H9 (cell line): ENCODE measurements around the gene CNN3. TPM values are rescaled to one million over a fixed set of nuclear protein-coding genes. Genes with fewer than 3 reads are reported as not detected.

Source experiments
- DNase-seq: peaks from one replicate; pipeline ENCODE4 v3.0.0-alpha.2; 2017
- H2AFZ ChIP-seq: one replicate; pipeline ENCODE4 v1.6.1; 2013; ENCODE audit warnings: mild to moderate bottlenecking, low read length, control low read depth, moderate library complexity
- H2AK5ac ChIP-seq: 2 replicates; pipeline ENCODE4 v1.6.1; 2013; ENCODE audit warnings: low read length, control low read depth, mixed read lengths; ENCODE audit not compliant: insufficient read length
- H2BK120ac ChIP-seq: one replicate; pipeline ENCODE4 v1.6.1; 2013; ENCODE audit warnings: low read depth, mild to moderate bottlenecking, low read length, control low read depth, inconsistent platforms; ENCODE audit not compliant: poor library complexity, severe bottlenecking
- H2BK12ac ChIP-seq: 2 replicates; pipeline ENCODE4 v1.6.1; 2013; ENCODE audit warnings: low read length, control low read depth, mixed read lengths, low read depth; ENCODE audit not compliant: insufficient read length
- H2BK15ac ChIP-seq: 2 replicates; pipeline ENCODE4 v1.6.1; 2013; ENCODE audit warnings: low read depth, low read length, control low read depth
- H2BK20ac ChIP-seq: one replicate; pipeline ENCODE4 v1.6.1; 2013; ENCODE audit warnings: low read depth, mild to moderate bottlenecking, low read length, control low read depth, inconsistent platforms; ENCODE audit not compliant: poor library complexity, severe bottlenecking
- H2BK5ac ChIP-seq: 2 replicates; pipeline ENCODE4 v1.6.1; 2013; ENCODE audit warnings: low read length, control low read depth, mixed read lengths; ENCODE audit not compliant: insufficient read length
- H3K14ac ChIP-seq: 2 replicates; pipeline ENCODE4 v1.6.1; 2013; ENCODE audit warnings: low read length, control low read depth; ENCODE audit not compliant: insufficient read depth
- H3K18ac ChIP-seq: 2 replicates; pipeline ENCODE4 v1.6.1; 2013; ENCODE audit warnings: low read depth, mild to moderate bottlenecking, mixed read lengths, low read length, control low read depth; ENCODE audit not compliant: insufficient read length
- H3K23ac ChIP-seq: 2 replicates; pipeline ENCODE4 v1.6.1; 2013; ENCODE audit warnings: low read length, control low read depth, mixed read lengths, low read depth; ENCODE audit not compliant: insufficient read length
- H3K23me2 ChIP-seq: 2 replicates; pipeline ENCODE4 v1.6.1; 2013; ENCODE audit warnings: low read depth, mild to moderate bottlenecking, mixed read lengths, low read length, control low read depth; ENCODE audit not compliant: insufficient read length, poor library complexity, severe bottlenecking
- H3K27ac ChIP-seq: 2 replicates; pipeline ENCODE4 v1.5.1; 2013; ENCODE audit warnings: low read length, control low read depth, mixed read lengths, low read depth; ENCODE audit not compliant: insufficient read length
- H3K27me3 ChIP-seq: 2 replicates; pipeline ENCODE4 v1.6.1; 2013; ENCODE audit warnings: low read length, control low read depth, inconsistent platforms; ENCODE audit not compliant: insufficient read depth
- H3K4ac ChIP-seq: 2 replicates; pipeline ENCODE4 v1.6.1; 2013; ENCODE audit warnings: low read depth, mild to moderate bottlenecking, control low read depth, inconsistent platforms, low read length, moderate library complexity
- H3K4me1 ChIP-seq: 2 replicates; pipeline ENCODE4 v1.6.1; 2013; ENCODE audit warnings: low read length, control low read depth, inconsistent platforms; ENCODE audit not compliant: insufficient read depth
- H3K4me2 ChIP-seq: 2 replicates; pipeline ENCODE4 v1.6.1; 2013; ENCODE audit warnings: low read length, control low read depth, mixed read lengths; ENCODE audit not compliant: insufficient read length, insufficient read depth
- H3K56ac ChIP-seq: 2 replicates; pipeline ENCODE4 v1.6.1; 2013; ENCODE audit warnings: low read depth, mild to moderate bottlenecking, mixed read lengths, low read length, control low read depth; ENCODE audit not compliant: insufficient read length
- H3K79me1 ChIP-seq: 2 replicates; pipeline ENCODE4 v1.6.1; 2013; ENCODE audit warnings: low read depth, mild to moderate bottlenecking, moderate library complexity, low read length, control low read depth, inconsistent platforms; ENCODE audit not compliant: insufficient read depth, poor library complexity, severe bottlenecking
- H3K79me2 ChIP-seq: 2 replicates; pipeline ENCODE4 v1.6.1; 2013; ENCODE audit warnings: low read length, control low read depth, inconsistent platforms; ENCODE audit not compliant: insufficient read depth
- H3K9ac ChIP-seq: 2 replicates; pipeline ENCODE4 v1.6.1; 2013; ENCODE audit warnings: low read length, control low read depth, mixed read lengths; ENCODE audit not compliant: insufficient read length; ENCODE audit errors: extremely low read depth
- H3K9me3 ChIP-seq: one replicate; pipeline ENCODE4 v1.6.1; 2013; ENCODE audit warnings: low read depth, low read length, inconsistent platforms; ENCODE audit not compliant: control insufficient read depth
- H3T11ph ChIP-seq: one replicate; pipeline ENCODE4 v1.6.1; 2013; ENCODE audit warnings: mild to moderate bottlenecking, low read length, control low read depth, inconsistent platforms
- H4K20me1 ChIP-seq: one replicate; pipeline ENCODE4 v1.6.1; 2013; ENCODE audit not compliant: control insufficient read depth, insufficient read length, insufficient read depth
- H4K5ac ChIP-seq: 2 replicates; pipeline ENCODE4 v1.6.1; 2013; ENCODE audit warnings: low read depth, mild to moderate bottlenecking, mixed read lengths, low read length, control low read depth; ENCODE audit not compliant: insufficient read length
- H4K8ac ChIP-seq: replicated peaks from 2 replicates; pipeline ENCODE4 v1.6.1; 2013; ENCODE audit warnings: low read length, control low read depth, mixed read lengths, low read depth; ENCODE audit not compliant: insufficient read length
- H4K91ac ChIP-seq: 2 replicates; pipeline ENCODE4 v1.6.1; 2013; ENCODE audit warnings: low read depth, mild to moderate bottlenecking, moderate library complexity, mixed read lengths, low read length, control low read depth; ENCODE audit not compliant: insufficient read length
- H3K27ac Mint-ChIP-seq, 3 experiments: 2 replicates in 2 of 3; 3 replicates in 1 of 3; pipeline ENCODE4 v1.8.0; 2020 to 2021; ENCODE audit warnings: mixed read lengths in 3 of 3, mild to moderate bottlenecking in 1 of 3, moderate library complexity in 1 of 3
- H3K27me3 Mint-ChIP-seq: 2 replicates; pipeline ENCODE4 v1.8.0; 2021; ENCODE audit warnings: low read depth, mild to moderate bottlenecking, moderate library complexity, mixed read lengths
- H3K36me3 Mint-ChIP-seq, 3 experiments: 2 replicates in 2 of 3; 3 replicates in 1 of 3; pipeline ENCODE4 v1.8.0; 2020 to 2021; ENCODE audit warnings: low read depth in 3 of 3, mixed read lengths in 3 of 3; ENCODE audit not compliant: insufficient read depth in 1 of 3
- H3K4me1 Mint-ChIP-seq, 2 experiments: 2 replicates each; pipeline ENCODE4 v1.8.0; 2020; ENCODE audit warnings: mixed read lengths in 2 of 2
- H3K4me3 Mint-ChIP-seq, 2 experiments: 2 replicates in 1 of 2; 3 replicates in 1 of 2; pipeline ENCODE4 v1.8.0; 2020 to 2021; ENCODE audit warnings: mild to moderate bottlenecking in 2 of 2, mixed read lengths in 2 of 2, moderate library complexity in 1 of 2
- H3K9me3 Mint-ChIP-seq, 2 experiments: 2 replicates in 1 of 2; 3 replicates in 1 of 2; pipeline ENCODE4 v1.8.0; 2020; ENCODE audit warnings: mild to moderate bottlenecking in 2 of 2, mixed read lengths in 2 of 2, moderate library complexity in 1 of 2
- WGBS: extraction: QIAGEN DNeasy Blood & Tissue Kit; methylation state at CpG from one replicate; pipeline ENCODE4 v1.1.7; 2013; ENCODE audit warnings: missing lambda C conversion rate, low lambda C conversion rate, mixed read lengths; ENCODE audit not compliant: insufficient read length; ENCODE audit errors: extremely low coverage; 5-methylcytosine and 5-hydroxymethylcytosine counted together
- total RNA-seq: library from RNA; stranded (reverse); gene quantifications from 2 replicates; pipeline ENCODE4 v1.2.1, GENCODE V29; 2021
- TF ChIP-seq, protein P1 (sequence below): fragments of 200-600 bp; sonication (generic); conservative IDR thresholded peaks from 3 replicates; pipeline ENCODE4 v1.8.0; 2021; ENCODE audit warnings: antibody characterized with exemption, mild to moderate bottlenecking

The CNN3 gene
- total RNA-seq, 1 experiment from 2014 or later = 279 TPM

DNA sequence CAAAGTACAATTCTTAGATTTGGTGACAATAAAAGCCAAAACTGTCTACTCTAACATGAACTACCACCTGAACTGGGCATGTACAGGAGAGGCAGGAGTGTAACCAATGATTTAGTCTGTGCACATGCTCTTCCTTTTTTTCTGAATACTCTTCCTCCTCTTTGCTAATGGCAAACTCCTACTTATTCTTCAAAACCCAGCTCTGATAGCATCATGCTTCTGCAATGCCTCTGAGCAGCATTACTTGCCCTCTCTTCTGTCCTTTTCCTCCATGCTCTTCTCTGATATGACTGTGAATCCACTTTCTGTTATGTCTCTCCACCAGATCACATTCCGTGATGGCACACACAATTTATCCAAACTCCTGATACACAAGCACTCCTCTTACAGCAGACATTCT, 31.4 kb downstream of the CNN3 start:
- H3K36me3 Mint-ChIP-seq = peaks cover 20 to 62% (median 42%) of the 10 kb centered on the region in 3 experiments; a peak in 6 of 7 replicates
- TF ChIP-seq, protein P1, sequence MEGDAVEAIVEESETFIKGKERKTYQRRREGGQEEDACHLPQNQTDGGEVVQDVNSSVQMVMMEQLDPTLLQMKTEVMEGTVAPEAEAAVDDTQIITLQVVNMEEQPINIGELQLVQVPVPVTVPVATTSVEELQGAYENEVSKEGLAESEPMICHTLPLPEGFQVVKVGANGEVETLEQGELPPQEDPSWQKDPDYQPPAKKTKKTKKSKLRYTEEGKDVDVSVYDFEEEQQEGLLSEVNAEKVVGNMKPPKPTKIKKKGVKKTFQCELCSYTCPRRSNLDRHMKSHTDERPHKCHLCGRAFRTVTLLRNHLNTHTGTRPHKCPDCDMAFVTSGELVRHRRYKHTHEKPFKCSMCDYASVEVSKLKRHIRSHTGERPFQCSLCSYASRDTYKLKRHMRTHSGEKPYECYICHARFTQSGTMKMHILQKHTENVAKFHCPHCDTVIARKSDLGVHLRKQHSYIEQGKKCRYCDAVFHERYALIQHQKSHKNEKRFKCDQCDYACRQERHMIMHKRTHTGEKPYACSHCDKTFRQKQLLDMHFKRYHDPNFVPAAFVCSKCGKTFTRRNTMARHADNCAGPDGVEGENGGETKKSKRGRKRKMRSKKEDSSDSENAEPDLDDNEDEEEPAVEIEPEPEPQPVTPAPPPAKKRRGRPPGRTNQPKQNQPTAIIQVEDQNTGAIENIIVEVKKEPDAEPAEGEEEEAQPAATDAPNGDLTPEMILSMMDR = no peak
- H3K56ac ChIP-seq = no peak overlapping the region

More for the DNA sequence above, 31.4 kb downstream of the CNN3 start:
- Histone ChIP-seq H3K23ac (no peak overlapping the region), H3K23me2 (no peaks in the 10 kb centered on the region), H4K8ac (no peak overlapping the region), H3K4ac (no peak overlapping the region), H4K91ac (no peak overlapping the region), H3K18ac (no peak overlapping the region), H3K9ac (no peak overlapping the region), H3K27ac (no peak overlapping the region), H3K4me2 (no peak overlapping the region), H3K79me1 (no peaks in the 10 kb centered on the region), H3K27me3 (no peaks in the 10 kb centered on the region), H3K79me2 (no peaks in the 10 kb centered on the region), H4K20me1 (no peaks in the 10 kb centered on the region), H2BK5ac (no peak overlapping the region), H3T11ph (no peak overlapping the region), H3K9me3 (no peaks in the 10 kb centered on the region), H4K5ac (no peak overlapping the region), H2BK120ac (no peak overlapping the region), H2BK15ac (no peak overlapping the region), H2AFZ (no peak overlapping the region), H2BK20ac (no peak overlapping the region), H2BK12ac (no peak overlapping the region), H3K14ac (no peak overlapping the region), H2AK5ac (no peak overlapping the region), H3K4me1 (no peaks in the 10 kb centered on the region; the same call in 1 of the 2 replicates)
- Mint-ChIP-seq H3K27ac (no peak overlapping the region), H3K27me3 (no peaks in the 10 kb centered on the region), H3K4me1 (peaks cover 8 to 16% of the 10 kb centered on the region in 2 experiments), H3K9me3 (no peaks in the 10 kb centered on the region), H3K4me3 (no peak overlapping the region)
- no CpG with 5 or more reads among the region's 1 CpG for WGBS
- DNase-seq = no peak
